ENCODE results near the gene GTF3C1.
"Not testable (repeated sequence)": the region's sequence is repeated elsewhere in the genome, so short reads cannot be mapped to it uniquely, and the experiment has no call there.

GTF3C1 gene

GRCh38 chr16:27549746-27550581 is at the start of gene GTF3C1, which contains the start of gene KATNIP:
TSS of gene GTF3C1 (minus strand) at chr16:27549913. CDS start at chr16:27549890, 23 bp downstream.
TSS of gene KATNIP (plus strand) at chr16:27550144. CDS start at chr16:27550171, 27 bp downstream.
- peak; percentile 100 for DNase-seq

- DNase-seq, result no peak
These were observed 49.3 kb upstream of the GTF3C1 start for GRCh38 chr16:27598931-27599565.

GRCh38 chr16:27598220-27598619 is 48.5 kb upstream of the GTF3C1 start:
- DNase-seq, result no peak

- DNase-seq, result no peak
These were observed 47.6 kb upstream of the GTF3C1 start for GRCh38 chr16:27597361-27597760.

GRCh38 chr16:27596411-27596810 is 46.7 kb upstream of the GTF3C1 start:
- no peak for DNase-seq

- DNase-seq, result no peak
These were observed 46.3 kb upstream of the GTF3C1 start for GRCh38 chr16:27595993-27596392.

GRCh38 chr16:27595475-27595874 is 45.8 kb upstream of the GTF3C1 start:
- DNase-seq, result no peak

GRCh38 chr16:27591837-27592236 is 42.1 kb upstream of the GTF3C1 start:
- DNase-seq, result no peak

- DNase-seq, result no peak
These were observed 38.3 kb upstream of the GTF3C1 start for GRCh38 chr16:27588057-27588456.

GRCh38 chr16:27586711-27587110 is 37.0 kb upstream of the GTF3C1 start:
- no peak for DNase-seq

- no peak for DNase-seq
These were observed 35.5 kb upstream of the GTF3C1 start for GRCh38 chr16:27585200-27585599.

- no peak for DNase-seq
These were observed 33.9 kb upstream of the GTF3C1 start for GRCh38 chr16:27583634-27584033.

- DNase-seq, result no peak
These were observed 33.2 kb upstream of the GTF3C1 start for GRCh38 chr16:27582883-27583282.

GRCh38 chr16:27579087-27579980 is 29.6 kb upstream of the GTF3C1 start:
- no peak for DNase-seq

- DNase-seq, result no peak
These were observed 27.0 kb upstream of the GTF3C1 start for GRCh38 chr16:27576729-27577128.

GRCh38 chr16:27572711-27573110 is 23.0 kb upstream of the GTF3C1 start:
- DNase-seq, result no peak

- no peak for DNase-seq
These were observed 22.0 kb upstream of the GTF3C1 start for GRCh38 chr16:27571433-27572326.

- not testable (repeated sequence) for DNase-seq
These were observed 21.3 kb upstream of the GTF3C1 start for GRCh38 chr16:27570986-27571385.

GRCh38 chr16:27568077-27568476 is 18.4 kb upstream of the GTF3C1 start:
- DNase-seq, result no peak

GRCh38 chr16:27566417-27566816 is 16.7 kb upstream of the GTF3C1 start:
- no peak for DNase-seq

- no peak for DNase-seq
These were observed 14.5 kb upstream of the GTF3C1 start for GRCh38 chr16:27564224-27564623.

- DNase-seq, result no peak
These were observed 11.5 kb upstream of the GTF3C1 start for GRCh38 chr16:27561216-27561615.
